HL-60 (cell line): ENCODE data around the gene GOLGB1.

Experiments
- DNase-seq, 2 experiments: peaks; one replicate each; pipeline ENCODE4 v3.0.0-alpha.2; 2010 to 2020; ENCODE audit warnings: low read depth in 1 of 2, low spot score in 1 of 2
- H3K27ac ChIP-seq: fragments of 250-450 bp; sonication (Bioruptor Pico); replicated peaks from 2 replicates; pipeline ENCODE4 v1.5.1; 2020; ENCODE audit warnings: mild to moderate bottlenecking, moderate library complexity
- H3K27me3 ChIP-seq: fragments of 250-450 bp; sonication (Bioruptor Pico); 2 replicates; pipeline ENCODE4 v1.5.1; 2021; ENCODE audit warnings: mild to moderate bottlenecking, moderate library complexity; ENCODE audit not compliant: insufficient read depth, poor library complexity, severe bottlenecking
- H3K4me3 ChIP-seq: replicated peaks from 2 replicates; pipeline ENCODE4 v1.5.1; 2011; ENCODE audit warnings: mild to moderate bottlenecking, control low read depth, low read length; ENCODE audit not compliant: insufficient read depth
- CTCF ChIP-seq: IDR thresholded peaks from one replicate; pipeline ENCODE4 v1.5.1; 2011; ENCODE audit warnings: low read length, control low read depth, inconsistent platforms; ENCODE audit not compliant: insufficient read depth
- GABPA ChIP-seq: IDR thresholded peaks from 2 replicates; pipeline ENCODE4 v1.6.1; 2012; ENCODE audit warnings: low read depth
- POLR2AphosphoS5 ChIP-seq: IDR thresholded peaks from 2 replicates; pipeline ENCODE4 v1.6.1; 2012; ENCODE audit warnings: low read depth
- REST ChIP-seq: IDR thresholded peaks from 2 replicates; pipeline ENCODE4 v1.6.1; 2012; ENCODE audit warnings: low read depth; ENCODE audit not compliant: insufficient replicate concordance
- SPI1 ChIP-seq: IDR thresholded peaks from 2 replicates; pipeline ENCODE4 v1.6.1; 2012; ENCODE audit warnings: low read depth, mild to moderate bottlenecking, borderline replicate concordance

GOLGB1 gene

DNA sequence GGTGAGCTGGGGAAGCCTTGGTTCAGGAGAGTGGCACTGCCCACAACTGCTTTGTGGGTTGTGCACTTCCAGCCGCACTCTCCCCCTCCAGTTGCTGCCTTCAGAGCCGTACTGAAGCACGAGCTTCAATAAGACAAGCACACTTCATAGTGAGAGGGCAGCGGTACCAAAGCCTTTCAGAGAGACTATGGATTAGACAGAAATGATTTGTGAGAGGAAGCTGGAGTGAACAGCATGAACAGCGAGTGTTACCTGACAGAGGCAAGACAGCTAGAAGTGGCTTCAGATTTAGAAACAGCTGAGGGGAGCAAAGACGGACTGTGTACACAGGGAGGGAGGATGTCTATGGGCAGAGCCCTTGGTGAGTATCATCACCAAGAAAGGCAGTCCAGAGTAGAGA, 119.9 kb downstream of the GOLGB1 start:
- DNase-seq, result no peak
- no peaks in the 10 kb centered on the region for H3K27me3 ChIP-seq
- H3K4me3 ChIP-seq, result no peak overlapping the region
- TF ChIP-seq GABPA (no peak), REST (no peak), POLR2AphosphoS5 (no peak), CTCF (no peak), SPI1 (no peak)
- no peak overlapping the region for H3K27ac ChIP-seq

DNA sequence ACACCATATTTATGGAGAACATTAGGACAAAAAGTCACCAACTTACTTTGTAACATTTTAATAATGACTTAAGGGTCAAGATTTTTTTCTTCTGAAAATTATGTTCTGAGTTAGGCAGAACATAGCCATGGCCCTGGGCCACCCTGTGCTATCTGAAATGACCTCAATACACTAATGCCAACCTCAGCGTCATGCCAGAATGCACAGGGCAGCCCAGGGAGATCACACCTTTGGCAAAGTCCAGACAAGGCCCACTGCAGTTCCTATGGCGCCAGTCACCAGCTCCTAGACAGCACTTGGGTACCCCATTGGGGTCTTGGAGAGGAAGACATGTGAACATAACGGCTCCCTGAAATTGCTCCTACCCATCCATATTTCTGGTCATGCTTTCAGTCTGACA, 121.9 kb downstream of the GOLGB1 start:
- TF ChIP-seq GABPA (no peak), REST (no peak)
- DNase-seq, result no peak
- Histone ChIP-seq H3K27me3 (no peaks in the 10 kb centered on the region), H3K4me3 (no peak overlapping the region), H3K27ac (no peak overlapping the region)

GRCh38 chr3:121627211-121627610, 122.3 kb downstream of the GOLGB1 start:
- H3K27ac ChIP-seq, result no peak overlapping the region
- no peak for DNase-seq
- H3K27me3 ChIP-seq, result no peaks in the 10 kb centered on the region
- no peak for TF ChIP-seq SPI1
- no peak for TF ChIP-seq CTCF
- TF ChIP-seq GABPA, result no peak
- no peak for TF ChIP-seq REST
- TF ChIP-seq POLR2AphosphoS5, result no peak
- H3K4me3 ChIP-seq, result no peak overlapping the region

- no peak overlapping the region for H3K27ac ChIP-seq
- TF ChIP-seq REST (no peak), SPI1 (no peak), CTCF (no peak), GABPA (no peak), POLR2AphosphoS5 (no peak)
- DNase-seq, result no peak
- no peaks in the 10 kb centered on the region for H3K27me3 ChIP-seq
- no peak overlapping the region for H3K4me3 ChIP-seq
Measured at GRCh38 chr3:121626495-121626894, 123.0 kb downstream of the GOLGB1 start.
